C4-2B (cell line): Measurements from ENCODE around the gene SPCS3.

ENCODE experiments used
- ZFX ChIP-seq: fragments of 450-650 bp; IDR thresholded peaks from 2 replicates; pipeline ENCODE4 v1.6.1; 2017
- TF ChIP-seq, protein P1 (sequence below): fragments of 450-650 bp; conservative IDR thresholded peaks from 2 replicates; pipeline ENCODE4 v1.5.1; 2017; ENCODE audit warnings: mild to moderate bottlenecking

DNA sequence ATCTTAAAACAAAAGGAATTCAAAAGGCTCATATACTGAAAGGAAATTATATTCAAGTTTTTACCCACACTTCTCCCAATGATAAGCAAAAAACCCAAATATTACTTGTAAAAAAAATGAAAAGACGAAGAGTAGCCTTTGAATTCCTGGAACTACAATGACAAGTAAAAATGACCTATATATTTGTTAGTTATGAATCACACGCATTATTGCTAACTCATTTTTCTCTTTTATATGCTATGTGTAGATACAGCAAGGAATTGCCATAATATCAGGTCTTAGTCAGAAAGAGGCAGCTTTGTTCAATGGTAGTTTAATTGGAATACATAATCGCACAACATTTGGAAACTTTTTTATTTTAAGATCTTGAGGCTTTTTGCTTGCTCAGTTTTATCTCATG is 28.0 kb upstream of the SPCS3 start:
- TF ChIP-seq, protein P1, sequence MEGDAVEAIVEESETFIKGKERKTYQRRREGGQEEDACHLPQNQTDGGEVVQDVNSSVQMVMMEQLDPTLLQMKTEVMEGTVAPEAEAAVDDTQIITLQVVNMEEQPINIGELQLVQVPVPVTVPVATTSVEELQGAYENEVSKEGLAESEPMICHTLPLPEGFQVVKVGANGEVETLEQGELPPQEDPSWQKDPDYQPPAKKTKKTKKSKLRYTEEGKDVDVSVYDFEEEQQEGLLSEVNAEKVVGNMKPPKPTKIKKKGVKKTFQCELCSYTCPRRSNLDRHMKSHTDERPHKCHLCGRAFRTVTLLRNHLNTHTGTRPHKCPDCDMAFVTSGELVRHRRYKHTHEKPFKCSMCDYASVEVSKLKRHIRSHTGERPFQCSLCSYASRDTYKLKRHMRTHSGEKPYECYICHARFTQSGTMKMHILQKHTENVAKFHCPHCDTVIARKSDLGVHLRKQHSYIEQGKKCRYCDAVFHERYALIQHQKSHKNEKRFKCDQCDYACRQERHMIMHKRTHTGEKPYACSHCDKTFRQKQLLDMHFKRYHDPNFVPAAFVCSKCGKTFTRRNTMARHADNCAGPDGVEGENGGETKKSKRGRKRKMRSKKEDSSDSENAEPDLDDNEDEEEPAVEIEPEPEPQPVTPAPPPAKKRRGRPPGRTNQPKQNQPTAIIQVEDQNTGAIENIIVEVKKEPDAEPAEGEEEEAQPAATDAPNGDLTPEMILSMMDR = no peak
- TF ChIP-seq ZFX = no peak
